K562 (cell line): Measurements from ENCODE around the gene KIF5A. TPM values are rescaled to one million over a fixed set of nuclear protein-coding genes. Genes with fewer than 3 reads are reported as not detected.

Experiments used
- ATAC-seq: fragments of 200-7000 bp; cut with Tn5 transposase; 3 replicates; pipeline ENCODE4 v1.9.1; 2020; ENCODE audit warnings: moderate library complexity
- BruUV-seq: library from RNA; stranded (reverse); fragments of 400-500 nt; replicated peaks from 2 replicates; lab custom pipeline; 2021; lab: Mats Ljungman, UMichigan
- CTCF ChIA-PET: fragments of 300-600 bp; formaldehyde crosslinking; extraction: SDS; loops from one replicate; lab custom pipeline; 2021; ENCODE audit warnings: low intra/inter-chr PET ratio; lab: Yijun Ruan, JAX
- POLR2A ChIA-PET: fragments of 300-600, 350-650 bp; sonication (Branson Sonifier 250); formaldehyde crosslinking; extraction: SDS; loops from one replicate; lab custom pipeline; 2021; ENCODE audit warnings: antibody characterized with exemption, inconsistent platforms; lab: Yijun Ruan, JAX
- DNase-seq, 4 experiments: peaks; one replicate each; pipeline versions ENCODE4 v3.0.0 to v3.0.0-alpha.2; 2011 to 2018; ENCODE audit warnings: low spot score in 3 of 4, mixed read lengths in 3 of 4; ENCODE audit errors: extremely low read depth in 1 of 4
- FAIRE-seq: peaks from 2 replicates; lab custom pipeline; 2011; peaks lifted over from hg19 to GRCh38; lab: Jason Lieb, UNC
- H2AFZ ChIP-seq: 2 replicates; pipeline ENCODE4 v1.6.0; 2011; ENCODE audit warnings: low read depth, low read length, control low read depth, inconsistent platforms
- H3K27ac ChIP-seq: fragments of 200-600 bp; 3 replicates; pipeline ENCODE4 v1.8.0; 2011; ENCODE audit warnings: low read depth, mild to moderate bottlenecking, control low read depth, inconsistent platforms, low read length, moderate library complexity, mixed read lengths; ENCODE audit errors: extremely low read depth
- H3K27me3 ChIP-seq, 2 experiments: fragments of 300-600 bp in 1 of 2; 2 replicates in 1 of 2; 3 replicates in 1 of 2; pipeline versions ENCODE4 v1.6.0 to v1.8.0; 2011; ENCODE audit warnings: inconsistent platforms in 2 of 2, low read length in 2 of 2, mild to moderate bottlenecking in 1 of 2, mixed read lengths in 1 of 2, moderate library complexity in 1 of 2; ENCODE audit not compliant: control insufficient read depth in 2 of 2, insufficient read depth in 2 of 2
- H3K36me3 ChIP-seq: fragments of 300-600 bp; 3 replicates; pipeline ENCODE4 v1.8.0; 2011; ENCODE audit warnings: mild to moderate bottlenecking, low read length, inconsistent platforms; ENCODE audit not compliant: control insufficient read depth, insufficient read depth
- H3K4me1 ChIP-seq, 2 experiments: fragments of 200-600 bp in 1 of 2; replicated peaks in 1 of 2; 2 replicates in 1 of 2; 3 replicates in 1 of 2; pipeline versions ENCODE4 v1.5.1 to v1.8.0; 2011; ENCODE audit warnings: inconsistent platforms in 2 of 2, low read length in 2 of 2, mild to moderate bottlenecking in 1 of 2, mixed read lengths in 1 of 2, moderate library complexity in 1 of 2; ENCODE audit not compliant: control insufficient read depth in 2 of 2, insufficient read depth in 2 of 2
- H3K4me2 ChIP-seq: 2 replicates; pipeline ENCODE4 v1.6.1; 2011; ENCODE audit warnings: low read length, control low read depth, inconsistent platforms, mixed read lengths; ENCODE audit not compliant: insufficient read depth
- H3K4me3 ChIP-seq: fragments of 200-600 bp; sonication (generic), shearing (Covaris generic); 2 replicates; pipeline ENCODE4 v1.5.1; 2016; ENCODE audit warnings: control low read depth, inconsistent platforms
- H3K79me2 ChIP-seq: fragments of 200-600 bp; 3 replicates; pipeline ENCODE4 v1.8.0; 2011; ENCODE audit warnings: low read length, inconsistent platforms; ENCODE audit not compliant: control insufficient read depth, insufficient read depth
- H3K9ac ChIP-seq, 2 experiments: 2 replicates each; pipeline versions ENCODE4 v1.6.0 to v1.6.1; 2011; ENCODE audit warnings: low read depth in 2 of 2, low read length in 2 of 2, control low read depth in 1 of 2, inconsistent platforms in 1 of 2, mild to moderate bottlenecking in 1 of 2, mixed read lengths in 1 of 2; ENCODE audit not compliant: insufficient read depth in 1 of 2
- H3K9me1 ChIP-seq: one replicate; pipeline ENCODE4 v1.6.0; 2011; ENCODE audit warnings: inconsistent platforms, mild to moderate bottlenecking, low read length, moderate library complexity; ENCODE audit not compliant: control insufficient read depth, insufficient read depth
- H3K9me3 ChIP-seq: replicated peaks from 2 replicates; pipeline ENCODE4 v1.5.1; 2011; ENCODE audit warnings: low read depth, low read length, inconsistent platforms; ENCODE audit not compliant: control insufficient read depth, insufficient read depth
- H4K20me1 ChIP-seq: replicated peaks from 2 replicates; pipeline ENCODE4 v1.6.1; 2011; ENCODE audit warnings: low read length, inconsistent platforms, mixed read lengths; ENCODE audit not compliant: control insufficient read depth, insufficient read depth
- HDAC3 ChIP-seq: fragments of 450-650 bp; IDR thresholded peaks from 2 replicates; pipeline ENCODE4 v1.6.1; 2018; ENCODE audit warnings: borderline replicate concordance, mild to moderate bottlenecking, moderate library complexity; ENCODE audit not compliant: partially characterized antibody
- KLF10 ChIP-seq: fragments of 250-450 bp; sonication (Bioruptor Pico); IDR thresholded peaks from 2 replicates; pipeline ENCODE4 v1.6.1; 2021; ENCODE audit warnings: matching md5 sums
- MTA1 ChIP-seq: fragments of 450-650 bp; IDR thresholded peaks from 2 replicates; pipeline ENCODE4 v1.6.1; 2017; ENCODE audit warnings: borderline replicate concordance
- RB1 ChIP-seq: fragments of 450-650 bp; IDR thresholded peaks from 2 replicates; pipeline ENCODE4 v1.6.1; 2017; ENCODE audit warnings: low read depth, mild to moderate bottlenecking
- ZNF263 ChIP-seq: sonication (generic); formaldehyde crosslinking; IDR thresholded peaks from 2 replicates; pipeline ENCODE4 v1.8.0; 2022; ENCODE audit warnings: mild to moderate bottlenecking, missing genetic modification reagents, borderline replicate concordance
- WGBS: fragments of 100-300 bp; shearing (Covaris generic); methylation state at CpG from one replicate; pipeline ENCODE4 v1.1.6; 2016; ENCODE audit warnings: low coverage, mixed read lengths; ENCODE audit not compliant: insufficient coverage; ENCODE audit errors: missing lambda C conversion rate; 5-methylcytosine and 5-hydroxymethylcytosine counted together
- in situ Hi-C: fragments of 300-500 bp; cut with MboI; formaldehyde crosslinking; loops from 4 replicates; pipeline ENCODE4 v1.15.0; 2018; ENCODE audit warnings: inconsistent platforms, mixed read lengths
- intact Hi-C: fragments of 100-400 bp; cut with micrococcal nuclease; formaldehyde crosslinking; loops from 2 replicates; pipeline ENCODE4 v1.14.2; 2022
- polyA plus RNA-seq, 8 experiments: library from polyadenylated mRNA; depleted of rRNA in 4 of 8; stranded (reverse) in 5 of 8; unstranded in 3 of 8; fragments of >200 nt; fragmentation: Nextera tagmentation in 2 of 8; fragmentation: Illumina TruSeq in 1 of 8; extraction: Ambion mirVana in 2 of 8; extraction: Trizol in 1 of 8; gene quantifications; 2 replicates each; pipeline versions ENCODE4 v1.2.1 to v1.2.3, GENCODE V29; 2011 to 2014; ENCODE audit warnings: inconsistent platforms in 1 of 8, missing spikeins in 1 of 8
- total RNA-seq, 7 experiments: library from RNA; depleted of rRNA in 6 of 7; stranded (reverse); fragments of >200 nt in 6 of 7; fragmentation: Illumina TruSeq in 2 of 7; extraction: Trizol in 2 of 7; gene quantifications; 2 replicates each; pipeline versions ENCODE4 v1.2.1 to v1.2.3, GENCODE V29; 2011 to 2021; ENCODE audit warnings: low replicate concordance in 1 of 7
- TF ChIP-seq, protein P1 (sequence below): sonication (generic); formaldehyde crosslinking; IDR thresholded peaks from 2 replicates; pipeline ENCODE4 v1.8.0; 2022; ENCODE audit warnings: mild to moderate bottlenecking, low read depth, missing genetic modification reagents
- TF ChIP-seq, protein P2 (sequence below): fragments of 450-650 bp; formaldehyde crosslinking; IDR thresholded peaks from 2 replicates; pipeline ENCODE4 v1.4.0; 2022; ENCODE audit warnings: missing genetic modification characterization

Gene KIF5A
- total and polyA plus RNA-seq, 9 of the 15 experiments (the other 6 are each of a cell fraction or from before 2014, with no cell fraction given): 3.4 to 17.7 (median 8.0) TPM

DNA sequence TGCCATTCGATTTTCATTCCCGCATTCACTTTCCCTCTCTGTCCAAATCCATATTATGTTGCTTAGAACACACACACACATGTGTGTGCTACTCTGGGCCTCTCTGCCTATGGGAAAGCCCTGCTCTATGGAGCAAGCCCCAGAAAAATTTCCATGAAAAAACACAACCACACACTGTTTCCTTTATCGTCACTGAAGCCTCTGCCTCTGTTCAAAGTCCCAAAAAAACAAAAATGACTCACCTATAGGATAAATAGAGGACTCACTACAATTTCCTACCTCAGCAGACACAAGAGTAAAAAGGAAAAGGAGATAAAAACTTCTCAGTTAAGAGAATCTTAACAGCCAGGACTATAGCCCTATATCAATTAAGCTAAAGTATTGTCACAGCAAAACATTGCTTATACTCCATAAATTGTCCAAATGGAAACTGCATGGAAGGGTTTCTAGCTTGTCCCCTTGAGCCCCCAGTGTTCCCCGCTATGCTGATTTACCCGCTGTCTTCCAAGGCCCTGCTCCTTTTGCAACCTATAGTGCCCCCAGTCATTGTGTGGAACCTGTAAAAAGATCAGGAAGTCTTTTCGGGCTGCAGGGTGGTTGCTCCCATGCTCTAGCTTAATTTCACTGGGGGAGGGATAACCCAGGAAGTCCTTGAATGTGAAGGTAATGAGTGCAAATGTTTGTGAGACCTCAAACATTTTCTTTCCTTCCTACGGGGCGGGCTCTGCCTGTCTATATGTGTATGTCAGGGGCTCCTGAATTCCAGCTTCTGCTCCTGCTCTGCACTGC, 30.0 kb downstream of the KIF5A start:
- DNase-seq: no peak
- ATAC-seq: no peak
- in situ Hi-C loops (no loop called here), intact Hi-C loops (no loop called here)
- no peaks in the 10 kb centered on the region for H3K9me3 ChIP-seq
- peaks cover 7% of the 10 kb centered on the region for H3K9me1 ChIP-seq
- peaks cover 93% of the 10 kb centered on the region for H3K36me3 ChIP-seq
- ChIA-PET CTCF (interaction anchor here (4.6 kb wide), 1 partner anchor 42 kb away, joined by 36 read pairs; no protein-coding TSS in a partner anchor), POLR2A (interaction anchor here (0.6 to 1.4 kb wide), 3 partner anchors 13 to 341 kb away, joined by 3 read pairs; no protein-coding TSS in a partner anchor)
- no peaks in the 10 kb centered on the region; a peak in 2 of 5 replicates for H3K4me1 ChIP-seq
- no peak overlapping the region for H3K27ac ChIP-seq
- H4K20me1 ChIP-seq: peaks cover 3% of the 10 kb centered on the region; the same call in 1 of the 2 replicates
- no peak overlapping the region for H3K9ac ChIP-seq
- no peak overlapping the region for H2AFZ ChIP-seq
- H3K27me3 ChIP-seq: no peaks in the 10 kb centered on the region
- H3K4me2 ChIP-seq: no peak overlapping the region
- FAIRE-seq: no peak
- 93% methylated on average over 7 of the region's 8 CpGs for WGBS
- no TSS peak for BruUV-seq
- H3K4me3 ChIP-seq: no peak overlapping the region
- no peak for TF ChIP-seq HDAC3
- TF ChIP-seq, protein P1, sequence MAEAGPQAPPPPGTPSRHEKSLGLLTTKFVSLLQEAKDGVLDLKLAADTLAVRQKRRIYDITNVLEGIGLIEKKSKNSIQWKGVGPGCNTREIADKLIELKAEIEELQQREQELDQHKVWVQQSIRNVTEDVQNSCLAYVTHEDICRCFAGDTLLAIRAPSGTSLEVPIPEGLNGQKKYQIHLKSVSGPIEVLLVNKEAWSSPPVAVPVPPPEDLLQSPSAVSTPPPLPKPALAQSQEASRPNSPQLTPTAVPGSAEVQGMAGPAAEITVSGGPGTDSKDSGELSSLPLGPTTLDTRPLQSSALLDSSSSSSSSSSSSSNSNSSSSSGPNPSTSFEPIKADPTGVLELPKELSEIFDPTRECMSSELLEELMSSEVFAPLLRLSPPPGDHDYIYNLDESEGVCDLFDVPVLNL (CRISPR knock-in tag): no peak
- TF ChIP-seq RB1: no peak
- no peak for TF ChIP-seq ZNF263
- no peak for TF ChIP-seq KLF10 (CRISPR knock-in tag)
- TF ChIP-seq, protein P2, sequence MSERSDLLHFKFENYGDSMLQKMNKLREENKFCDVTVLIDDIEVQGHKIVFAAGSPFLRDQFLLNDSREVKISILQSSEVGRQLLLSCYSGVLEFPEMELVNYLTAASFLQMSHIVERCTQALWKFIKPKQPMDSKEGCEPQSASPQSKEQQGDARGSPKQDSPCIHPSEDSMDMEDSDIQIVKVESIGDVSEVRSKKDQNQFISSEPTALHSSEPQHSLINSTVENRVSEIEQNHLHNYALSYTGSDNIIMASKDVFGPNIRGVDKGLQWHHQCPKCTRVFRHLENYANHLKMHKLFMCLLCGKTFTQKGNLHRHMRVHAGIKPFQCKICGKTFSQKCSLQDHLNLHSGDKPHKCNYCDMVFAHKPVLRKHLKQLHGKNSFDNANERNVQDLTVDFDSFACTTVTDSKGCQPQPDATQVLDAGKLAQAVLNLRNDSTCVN (CRISPR knock-in tag): no peak
- TF ChIP-seq MTA1: no peak
- H3K79me2 ChIP-seq: no peaks in the 10 kb centered on the region
